K562 (cell line): Measurements from ENCODE around the gene UBR3. TPM values are rescaled to one million over a fixed set of nuclear protein-coding genes. Genes with fewer than 3 reads are reported as not detected.

ENCODE experiments used
- ATAC-seq: fragments of 200-7000 bp; cut with Tn5 transposase; 3 replicates; pipeline ENCODE4 v1.9.1; 2020; ENCODE audit warnings: moderate library complexity
- BruUV-seq: library from RNA; stranded (reverse); fragments of 400-500 nt; replicated peaks from 2 replicates; lab custom pipeline; 2021; lab: Mats Ljungman, UMichigan
- CTCF ChIA-PET: fragments of 300-600 bp; formaldehyde crosslinking; extraction: SDS; loops from one replicate; lab custom pipeline; 2021; ENCODE audit warnings: low intra/inter-chr PET ratio; lab: Yijun Ruan, JAX
- POLR2A ChIA-PET: fragments of 300-600, 350-650 bp; sonication (Branson Sonifier 250); formaldehyde crosslinking; extraction: SDS; loops from one replicate; lab custom pipeline; 2021; ENCODE audit warnings: antibody characterized with exemption, inconsistent platforms; lab: Yijun Ruan, JAX
- DNase-seq, 4 experiments: peaks; one replicate each; pipeline versions ENCODE4 v3.0.0 to v3.0.0-alpha.2; 2011 to 2018; ENCODE audit warnings: low spot score in 3 of 4, mixed read lengths in 3 of 4; ENCODE audit errors: extremely low read depth in 1 of 4
- FAIRE-seq: peaks from 2 replicates; lab custom pipeline; 2011; peaks lifted over from hg19 to GRCh38; lab: Jason Lieb, UNC
- H2AFZ ChIP-seq: 2 replicates; pipeline ENCODE4 v1.6.0; 2011; ENCODE audit warnings: low read depth, low read length, control low read depth, inconsistent platforms
- H3K27ac ChIP-seq: fragments of 200-600 bp; 3 replicates; pipeline ENCODE4 v1.8.0; 2011; ENCODE audit warnings: low read depth, mild to moderate bottlenecking, control low read depth, inconsistent platforms, low read length, moderate library complexity, mixed read lengths; ENCODE audit errors: extremely low read depth
- H3K27me3 ChIP-seq, 2 experiments: fragments of 300-600 bp in 1 of 2; 2 replicates in 1 of 2; 3 replicates in 1 of 2; pipeline versions ENCODE4 v1.6.0 to v1.8.0; 2011; ENCODE audit warnings: inconsistent platforms in 2 of 2, low read length in 2 of 2, mild to moderate bottlenecking in 1 of 2, mixed read lengths in 1 of 2, moderate library complexity in 1 of 2; ENCODE audit not compliant: control insufficient read depth in 2 of 2, insufficient read depth in 2 of 2
- H3K36me3 ChIP-seq: fragments of 300-600 bp; 3 replicates; pipeline ENCODE4 v1.8.0; 2011; ENCODE audit warnings: mild to moderate bottlenecking, low read length, inconsistent platforms; ENCODE audit not compliant: control insufficient read depth, insufficient read depth
- H3K4me1 ChIP-seq, 2 experiments: fragments of 200-600 bp in 1 of 2; replicated peaks in 1 of 2; 2 replicates in 1 of 2; 3 replicates in 1 of 2; pipeline versions ENCODE4 v1.5.1 to v1.8.0; 2011; ENCODE audit warnings: inconsistent platforms in 2 of 2, low read length in 2 of 2, mild to moderate bottlenecking in 1 of 2, mixed read lengths in 1 of 2, moderate library complexity in 1 of 2; ENCODE audit not compliant: control insufficient read depth in 2 of 2, insufficient read depth in 2 of 2
- H3K4me2 ChIP-seq: 2 replicates; pipeline ENCODE4 v1.6.1; 2011; ENCODE audit warnings: low read length, control low read depth, inconsistent platforms, mixed read lengths; ENCODE audit not compliant: insufficient read depth
- H3K4me3 ChIP-seq: fragments of 200-600 bp; sonication (generic), shearing (Covaris generic); 2 replicates; pipeline ENCODE4 v1.5.1; 2016; ENCODE audit warnings: control low read depth, inconsistent platforms
- H3K79me2 ChIP-seq: fragments of 200-600 bp; 3 replicates; pipeline ENCODE4 v1.8.0; 2011; ENCODE audit warnings: low read length, inconsistent platforms; ENCODE audit not compliant: control insufficient read depth, insufficient read depth
- H3K9ac ChIP-seq, 2 experiments: 2 replicates each; pipeline versions ENCODE4 v1.6.0 to v1.6.1; 2011; ENCODE audit warnings: low read depth in 2 of 2, low read length in 2 of 2, control low read depth in 1 of 2, inconsistent platforms in 1 of 2, mild to moderate bottlenecking in 1 of 2, mixed read lengths in 1 of 2; ENCODE audit not compliant: insufficient read depth in 1 of 2
- H3K9me1 ChIP-seq: one replicate; pipeline ENCODE4 v1.6.0; 2011; ENCODE audit warnings: inconsistent platforms, mild to moderate bottlenecking, low read length, moderate library complexity; ENCODE audit not compliant: control insufficient read depth, insufficient read depth
- H3K9me3 ChIP-seq: replicated peaks from 2 replicates; pipeline ENCODE4 v1.5.1; 2011; ENCODE audit warnings: low read depth, low read length, inconsistent platforms; ENCODE audit not compliant: control insufficient read depth, insufficient read depth
- H4K20me1 ChIP-seq: replicated peaks from 2 replicates; pipeline ENCODE4 v1.6.1; 2011; ENCODE audit warnings: low read length, inconsistent platforms, mixed read lengths; ENCODE audit not compliant: control insufficient read depth, insufficient read depth
- C11orf30 ChIP-seq: fragments of 450-650 bp; IDR thresholded peaks from 2 replicates; pipeline ENCODE4 v1.6.1; 2016; ENCODE audit warnings: low read depth, mild to moderate bottlenecking
- CHD1 ChIP-seq: fragments of 200-600 bp; sonication (generic); IDR thresholded peaks from one replicate; pipeline ENCODE4 v1.6.1; 2012; ENCODE audit warnings: mild to moderate bottlenecking, moderate library complexity, low read length, inconsistent platforms
- ELF1 ChIP-seq: fragments of 200-800 bp; sonication (Bioruptor generic); IDR thresholded peaks from 2 replicates; pipeline ENCODE4 v1.6.1; 2016; ENCODE audit warnings: missing genetic modification characterization, missing compliant biosample characterization
- MAFG ChIP-seq: fragments of 450-650 bp; conservative IDR thresholded peaks from 2 replicates; pipeline ENCODE4 v1.6.1; 2016; ENCODE audit warnings: missing genetic modification characterization, missing compliant biosample characterization
- ZNF239 ChIP-seq: fragments of 250-450 bp; sonication (Bioruptor Pico); IDR thresholded peaks from 2 replicates; pipeline ENCODE4 v1.4.0; 2020; ENCODE audit warnings: mild to moderate bottlenecking
- WGBS: fragments of 100-300 bp; shearing (Covaris generic); methylation state at CpG from one replicate; pipeline ENCODE4 v1.1.6; 2016; ENCODE audit warnings: low coverage, mixed read lengths; ENCODE audit not compliant: insufficient coverage; ENCODE audit errors: missing lambda C conversion rate; 5-methylcytosine and 5-hydroxymethylcytosine counted together
- in situ Hi-C: fragments of 300-500 bp; cut with MboI; formaldehyde crosslinking; loops from 4 replicates; pipeline ENCODE4 v1.15.0; 2018; ENCODE audit warnings: inconsistent platforms, mixed read lengths
- intact Hi-C: fragments of 100-400 bp; cut with micrococcal nuclease; formaldehyde crosslinking; loops from 2 replicates; pipeline ENCODE4 v1.14.2; 2022
- polyA plus RNA-seq, 8 experiments: library from polyadenylated mRNA; depleted of rRNA in 4 of 8; stranded (reverse) in 5 of 8; unstranded in 3 of 8; fragments of >200 nt; fragmentation: Nextera tagmentation in 2 of 8; fragmentation: Illumina TruSeq in 1 of 8; extraction: Ambion mirVana in 2 of 8; extraction: Trizol in 1 of 8; gene quantifications; 2 replicates each; pipeline versions ENCODE4 v1.2.1 to v1.2.3, GENCODE V29; 2011 to 2014; ENCODE audit warnings: inconsistent platforms in 1 of 8, missing spikeins in 1 of 8
- total RNA-seq, 7 experiments: library from RNA; depleted of rRNA in 6 of 7; stranded (reverse); fragments of >200 nt in 6 of 7; fragmentation: Illumina TruSeq in 2 of 7; extraction: Trizol in 2 of 7; gene quantifications; 2 replicates each; pipeline versions ENCODE4 v1.2.1 to v1.2.3, GENCODE V29; 2011 to 2021; ENCODE audit warnings: low replicate concordance in 1 of 7
- TF ChIP-seq, protein P1 (sequence below): fragments of 250-450 bp; sonication (Bioruptor Pico); IDR thresholded peaks from 2 replicates; pipeline ENCODE4 v1.9.0; 2021; ENCODE audit warnings: mild to moderate bottlenecking, inconsistent platforms
- TF ChIP-seq, protein P2 (sequence below): fragments of 450-650 bp; IDR thresholded peaks from 2 replicates; pipeline ENCODE4 v1.6.1; 2017; ENCODE audit warnings: mild to moderate bottlenecking, moderate library complexity
- TF ChIP-seq, protein P3 (sequence below): fragments of 450-650 bp; IDR thresholded peaks from 2 replicates; pipeline ENCODE4 v1.6.1; 2017; ENCODE audit warnings: antibody characterized with exemption

UBR3 gene
- total and polyA plus RNA-seq, 9 of the 15 experiments (the other 6 are each of a cell fraction or from before 2014, with no cell fraction given): 14.4 to 63.5 (median 40.4) TPM

DNA sequence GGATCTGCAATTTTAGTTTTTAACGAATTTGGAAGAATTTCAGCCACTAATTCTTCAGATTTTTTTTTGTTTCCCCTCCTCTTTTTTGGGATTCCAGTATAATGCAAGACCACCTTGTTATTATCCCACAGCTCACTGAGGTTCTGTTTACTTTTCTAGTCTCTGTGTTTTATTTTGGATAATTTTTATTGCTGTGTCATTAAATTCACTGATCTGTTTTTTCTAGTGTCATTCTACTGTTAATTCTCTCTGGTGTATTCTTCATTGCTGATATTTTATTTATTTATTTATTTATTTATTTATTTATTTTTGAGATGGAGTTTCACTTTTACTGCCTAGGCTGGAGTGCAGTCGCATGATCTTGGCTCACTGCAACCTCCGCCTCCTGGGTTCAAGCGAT, 32.2 kb downstream of the UBR3 start:
- DNase-seq (no peak), FAIRE-seq (no peak), ATAC-seq (no peak)
- peaks cover 7 to 11% of the 10 kb centered on the region in 2 experiments; a peak in 4 of 5 replicates for H3K4me1 ChIP-seq
- peaks cover 11% of the 10 kb centered on the region; the same call in 1 of the 3 replicates for H3K36me3 ChIP-seq
- H4K20me1 ChIP-seq: no peaks in the 10 kb centered on the region; the same call in 1 of the 2 replicates
- no TSS peak for BruUV-seq
- H3K79me2 ChIP-seq: peaks cover 77% of the 10 kb centered on the region
- H3K9me1 ChIP-seq: no peaks in the 10 kb centered on the region
- no peak overlapping the region for H2AFZ ChIP-seq
- no peak overlapping the region for H3K4me2 ChIP-seq
- no peak overlapping the region for H3K4me3 ChIP-seq
- no peak overlapping the region for H3K27ac ChIP-seq
- no peaks in the 10 kb centered on the region for H3K9me3 ChIP-seq
- ChIA-PET CTCF (no interaction called here), POLR2A (interaction anchor here (1.6 kb wide), 1 partner anchor 10 kb away, joined by 7 read pairs; no protein-coding TSS in a partner anchor)
- in situ Hi-C loops (no loop called here), intact Hi-C loops (no loop called here)
- no peak overlapping the region for H3K9ac ChIP-seq
- 90% methylated on average over 4 of the region's 4 CpGs for WGBS
- H3K27me3 ChIP-seq: no peaks in the 10 kb centered on the region
- no peak for TF ChIP-seq ZNF239 (CRISPR knock-in tag)
- TF ChIP-seq C11orf30: peak; percentile 86
- TF ChIP-seq, protein P1, sequence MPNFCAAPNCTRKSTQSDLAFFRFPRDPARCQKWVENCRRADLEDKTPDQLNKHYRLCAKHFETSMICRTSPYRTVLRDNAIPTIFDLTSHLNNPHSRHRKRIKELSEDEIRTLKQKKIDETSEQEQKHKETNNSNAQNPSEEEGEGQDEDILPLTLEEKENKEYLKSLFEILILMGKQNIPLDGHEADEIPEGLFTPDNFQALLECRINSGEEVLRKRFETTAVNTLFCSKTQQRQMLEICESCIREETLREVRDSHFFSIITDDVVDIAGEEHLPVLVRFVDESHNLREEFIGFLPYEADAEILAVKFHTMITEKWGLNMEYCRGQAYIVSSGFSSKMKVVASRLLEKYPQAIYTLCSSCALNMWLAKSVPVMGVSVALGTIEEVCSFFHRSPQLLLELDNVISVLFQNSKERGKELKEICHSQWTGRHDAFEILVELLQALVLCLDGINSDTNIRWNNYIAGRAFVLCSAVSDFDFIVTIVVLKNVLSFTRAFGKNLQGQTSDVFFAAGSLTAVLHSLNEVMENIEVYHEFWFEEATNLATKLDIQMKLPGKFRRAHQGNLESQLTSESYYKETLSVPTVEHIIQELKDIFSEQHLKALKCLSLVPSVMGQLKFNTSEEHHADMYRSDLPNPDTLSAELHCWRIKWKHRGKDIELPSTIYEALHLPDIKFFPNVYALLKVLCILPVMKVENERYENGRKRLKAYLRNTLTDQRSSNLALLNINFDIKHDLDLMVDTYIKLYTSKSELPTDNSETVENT (CRISPR knock-in tag): no peak
- TF ChIP-seq MAFG (tag): peak; percentile 78
- TF ChIP-seq CHD1: no peak
- TF ChIP-seq, protein P2, sequence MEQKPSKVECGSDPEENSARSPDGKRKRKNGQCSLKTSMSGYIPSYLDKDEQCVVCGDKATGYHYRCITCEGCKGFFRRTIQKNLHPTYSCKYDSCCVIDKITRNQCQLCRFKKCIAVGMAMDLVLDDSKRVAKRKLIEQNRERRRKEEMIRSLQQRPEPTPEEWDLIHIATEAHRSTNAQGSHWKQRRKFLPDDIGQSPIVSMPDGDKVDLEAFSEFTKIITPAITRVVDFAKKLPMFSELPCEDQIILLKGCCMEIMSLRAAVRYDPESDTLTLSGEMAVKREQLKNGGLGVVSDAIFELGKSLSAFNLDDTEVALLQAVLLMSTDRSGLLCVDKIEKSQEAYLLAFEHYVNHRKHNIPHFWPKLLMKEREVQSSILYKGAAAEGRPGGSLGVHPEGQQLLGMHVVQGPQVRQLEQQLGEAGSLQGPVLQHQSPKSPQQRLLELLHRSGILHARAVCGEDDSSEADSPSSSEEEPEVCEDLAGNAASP: no peak
- no peak for TF ChIP-seq ELF1
- TF ChIP-seq, protein P3, sequence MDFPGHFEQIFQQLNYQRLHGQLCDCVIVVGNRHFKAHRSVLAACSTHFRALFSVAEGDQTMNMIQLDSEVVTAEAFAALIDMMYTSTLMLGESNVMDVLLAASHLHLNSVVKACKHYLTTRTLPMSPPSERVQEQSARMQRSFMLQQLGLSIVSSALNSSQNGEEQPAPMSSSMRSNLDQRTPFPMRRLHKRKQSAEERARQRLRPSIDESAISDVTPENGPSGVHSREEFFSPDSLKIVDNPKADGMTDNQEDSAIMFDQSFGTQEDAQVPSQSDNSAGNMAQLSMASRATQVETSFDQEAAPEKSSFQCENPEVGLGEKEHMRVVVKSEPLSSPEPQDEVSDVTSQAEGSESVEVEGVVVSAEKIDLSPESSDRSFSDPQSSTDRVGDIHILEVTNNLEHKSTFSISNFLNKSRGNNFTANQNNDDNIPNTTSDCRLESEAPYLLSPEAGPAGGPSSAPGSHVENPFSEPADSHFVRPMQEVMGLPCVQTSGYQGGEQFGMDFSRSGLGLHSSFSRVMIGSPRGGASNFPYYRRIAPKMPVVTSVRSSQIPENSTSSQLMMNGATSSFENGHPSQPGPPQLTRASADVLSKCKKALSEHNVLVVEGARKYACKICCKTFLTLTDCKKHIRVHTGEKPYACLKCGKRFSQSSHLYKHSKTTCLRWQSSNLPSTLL: no peak
